Right atrium auricular region (tissue), 2 donors: ENCODE data around the gene ZCCHC8. TPM values are rescaled to one million over a fixed set of nuclear protein-coding genes. Genes with fewer than 3 reads are reported as not detected.

Experiments used
- DNase-seq: peaks from one replicate; pipeline ENCODE4 v3.0.0-alpha.2; 2019; ENCODE audit warnings: low spot score
- H3K27ac ChIP-seq, 2 donors: fragments of 200-600 bp; sonication (generic); 1 replicate in 1 of 2; 2 replicates in 1 of 2; pipeline ENCODE4 v1.5.1; 2016 to 2019
- H3K27me3 ChIP-seq, 2 donors: fragments of 200-600 bp; sonication (generic); one replicate each; pipeline versions ENCODE4 v1.5.1 to v1.6.0; 2017 to 2019
- H3K36me3 ChIP-seq: fragments of 200-600 bp; sonication (generic); one replicate; pipeline ENCODE4 v1.5.1; 2016
- H3K4me1 ChIP-seq, 2 donors: fragments of 200-600 bp; sonication (generic); one replicate each; pipeline versions ENCODE4 v1.5.1 to v1.6.0; 2017 to 2019
- H3K4me3 ChIP-seq, 2 donors: fragments of 200-600 bp; sonication (generic); 1 replicate in 1 of 2; 2 replicates in 1 of 2; pipeline ENCODE4 v1.5.1; 2017 to 2019; ENCODE audit warnings: mild to moderate bottlenecking in 1 of 2, moderate library complexity in 1 of 2
- H3K9me3 ChIP-seq, 2 donors: fragments of 200-600 bp; sonication (generic); one replicate each; pipeline ENCODE4 v1.5.1; 2019
- CTCF ChIP-seq, 2 donors: fragments of 200-600 bp; sonication (generic); IDR thresholded peaks; one replicate each; pipeline ENCODE4 v1.5.1; 2019; ENCODE audit warnings: antibody characterized with exemption in 2 of 2
- total RNA-seq, 2 donors: library from RNA; depleted of rRNA; stranded (reverse); fragments of >200 nt; gene quantifications; one replicate each; pipeline ENCODE4 v1.1.0, GENCODE V29; 2016

Gene ZCCHC8
- 1 to 10 TPM; 7.5 to 9.6 TPM for total RNA-seq

- peak within 1 kb of the TSS; percentile 88 to 91 for H3K4me3 ChIP-seq
- H3K9me3 ChIP-seq, result no peaks in the 10 kb centered on the region
- peaks cover 0 to 25% of the 10 kb centered on the region in 2 donors for H3K4me1 ChIP-seq
- H3K27ac ChIP-seq, result peak within 1 kb of the TSS; percentile 99
- peaks cover 32% of the 10 kb centered on the region for H3K36me3 ChIP-seq
- DNase-seq, result peak; percentile 98
- H3K27me3 ChIP-seq, result no peaks in the 10 kb centered on the region
- TF ChIP-seq CTCF (IDR thresholded peaks at IDR 0.05), result peak in 1 of 2 donors; percentile 25
Measured at GRCh38 chr12:122500685-122501488, at the start of gene ZCCHC8. Gene ZCCHC8 (minus strand): TSS chr12:122500932. CDS start chr12:122500840, 92 bp downstream.

- Histone ChIP-seq H3K27ac (no peak overlapping the region), H3K27me3 (no peaks in the 10 kb centered on the region), H3K9me3 (no peaks in the 10 kb centered on the region), H3K4me3 (no peak overlapping the region), H3K36me3 (peaks cover 6% of the 10 kb centered on the region), H3K4me1 (no peaks in the 10 kb centered on the region)
- no peak for TF ChIP-seq CTCF (IDR thresholded peaks at IDR 0.05)
- DNase-seq, result no peak
Measured at GRCh38 chr12:122547330-122547729, 46.6 kb upstream of the ZCCHC8 start.

DNA sequence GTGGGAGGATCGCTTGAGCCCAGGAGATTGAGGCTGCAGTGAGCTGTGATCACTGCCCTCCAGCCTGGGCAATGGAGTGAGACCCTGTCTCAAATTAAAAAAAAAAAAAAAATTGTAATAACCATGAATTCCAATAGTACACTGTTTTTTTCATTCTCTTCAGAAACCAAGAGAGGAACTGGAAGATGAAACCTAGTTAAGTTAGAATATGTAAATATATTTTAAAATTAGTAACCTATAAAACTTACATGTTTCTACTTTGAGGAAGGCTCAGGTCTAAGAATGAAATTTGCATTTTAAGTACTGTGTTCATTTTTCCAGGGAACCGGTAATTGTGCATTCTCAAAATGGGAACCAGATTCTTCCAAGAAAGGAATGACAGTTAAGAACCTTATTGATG lies 45.1 kb upstream of the ZCCHC8 start:
- TF ChIP-seq CTCF (IDR thresholded peaks at IDR 0.05), result no peak

DNA sequence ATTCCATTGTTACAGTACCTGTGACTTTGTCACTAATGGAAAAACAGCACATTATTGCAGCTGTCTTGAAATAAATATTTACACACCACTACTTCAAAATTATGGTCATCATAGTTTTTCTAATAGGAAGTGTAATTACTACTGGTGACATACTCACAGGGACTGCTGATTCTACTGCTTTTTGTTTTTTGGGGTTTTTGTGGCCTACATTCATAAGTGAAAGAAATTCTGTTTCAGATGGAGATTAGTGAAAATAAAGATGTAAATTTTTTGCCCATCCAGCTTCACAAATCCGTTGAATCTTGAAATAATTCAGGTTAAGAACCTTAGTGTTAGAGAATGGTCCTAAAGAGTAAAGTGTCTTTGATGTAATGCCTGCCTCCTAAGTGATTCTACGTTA lies 43.8 kb upstream of the ZCCHC8 start:
- Histone ChIP-seq H3K4me3 (no peak overlapping the region), H3K4me1 (no peaks in the 10 kb centered on the region), H3K36me3 (no peaks in the 10 kb centered on the region), H3K9me3 (no peaks in the 10 kb centered on the region), H3K27me3 (no peaks in the 10 kb centered on the region), H3K27ac (no peak overlapping the region)
- DNase-seq, result no peak
- no peak for TF ChIP-seq CTCF (IDR thresholded peaks at IDR 0.05)

More for the DNA sequence above, 45.1 kb upstream of the ZCCHC8 start:
- DNase-seq, result no peak
- H3K4me3 ChIP-seq, result no peak overlapping the region
- H3K9me3 ChIP-seq, result no peaks in the 10 kb centered on the region
- H3K4me1 ChIP-seq, result no peaks in the 10 kb centered on the region
- no peaks in the 10 kb centered on the region for H3K36me3 ChIP-seq
- no peak overlapping the region for H3K27ac ChIP-seq
- no peaks in the 10 kb centered on the region for H3K27me3 ChIP-seq

- H3K27ac ChIP-seq, result no peak overlapping the region
- H3K36me3 ChIP-seq, result no peaks in the 10 kb centered on the region
- no peak for TF ChIP-seq CTCF (IDR thresholded peaks at IDR 0.05)
- H3K4me1 ChIP-seq, result no peaks in the 10 kb centered on the region
- no peaks in the 10 kb centered on the region for H3K27me3 ChIP-seq
- no peak for DNase-seq
- no peaks in the 10 kb centered on the region for H3K9me3 ChIP-seq
- no peak overlapping the region for H3K4me3 ChIP-seq
Measured at GRCh38 chr12:122538496-122538895, 37.8 kb upstream of the ZCCHC8 start.
